Measurements from ENCODE around the gene NT5DC2.
"Not testable (repeated sequence)": the region's sequence is repeated elsewhere in the genome, so short reads cannot be mapped to it uniquely, and the experiment has no call there.

The NT5DC2 gene

DNA sequence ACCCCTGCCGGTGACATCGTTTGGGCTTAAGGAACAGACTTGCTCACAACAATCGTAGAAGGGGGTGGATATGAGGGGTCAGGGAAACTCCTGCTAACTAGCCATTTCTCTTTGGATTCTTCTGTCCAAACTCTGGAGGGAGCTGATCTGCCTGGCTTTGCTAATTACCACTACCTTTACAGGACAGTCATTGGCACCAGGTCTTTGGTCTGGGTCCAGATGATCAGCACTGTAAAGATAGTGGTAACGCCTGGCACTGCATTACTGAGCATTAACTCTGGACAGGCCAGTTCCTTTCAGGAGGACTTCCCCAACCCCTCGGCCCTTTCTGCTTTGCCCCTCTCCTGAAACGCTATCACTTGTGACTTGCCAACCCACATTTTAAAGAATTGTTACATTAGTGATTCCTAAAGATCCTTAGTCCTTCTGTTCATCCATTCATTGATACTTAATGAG is 3.5 kb upstream of the NT5DC2 start:
- DNase-seq (ENCODE audit: low read depth in 2 of 2) = no peak

DNA sequence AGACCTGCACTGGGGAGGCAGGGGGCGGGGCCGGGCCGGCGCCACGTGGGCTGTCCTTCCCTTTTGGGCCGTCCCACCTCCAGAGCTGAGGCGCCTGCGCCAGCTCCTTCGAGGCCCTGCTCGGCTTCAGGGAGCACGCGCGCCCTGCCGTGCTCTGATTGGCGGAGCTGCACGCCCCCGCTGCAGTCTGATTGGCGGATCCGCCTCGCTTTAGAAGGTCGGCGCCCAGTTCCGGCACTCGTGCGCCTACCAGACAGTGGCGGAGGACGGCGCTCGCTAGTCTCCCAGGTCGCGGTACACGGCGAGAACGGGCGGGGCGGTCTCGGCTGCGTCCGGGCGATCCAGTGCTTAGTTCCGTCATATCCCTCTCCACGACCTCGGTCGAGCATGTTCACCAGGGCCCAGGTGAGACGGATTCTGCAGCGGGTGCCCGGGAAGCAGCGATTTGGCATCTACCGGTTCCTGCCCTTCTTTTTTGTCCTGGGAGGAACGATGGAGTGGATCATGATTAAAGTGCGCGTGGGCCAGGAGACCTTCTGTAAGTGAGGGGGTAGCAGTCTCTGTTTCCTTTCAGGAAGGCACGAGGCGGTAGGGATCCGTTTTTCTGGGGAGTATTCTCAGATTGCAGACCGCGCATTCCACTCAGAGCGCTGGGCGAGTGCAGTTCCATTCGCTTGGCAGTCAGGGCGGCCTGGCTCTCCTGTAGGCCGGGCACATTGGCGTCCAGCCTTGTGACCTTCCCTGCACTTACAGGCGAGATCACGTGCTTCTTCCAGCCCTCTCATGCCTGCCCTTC is 2.9 kb upstream of the NT5DC2 start, which contains the start of gene UQCC5:
TSS of gene UQCC5 (plus strand) at position 237 of the 796 bp plus-strand sequence. CDS start at position 388, 151 bp downstream.
- DNase-seq (ENCODE audit: low read depth in 2 of 2) = peak; percentile 95 to 96

DNA sequence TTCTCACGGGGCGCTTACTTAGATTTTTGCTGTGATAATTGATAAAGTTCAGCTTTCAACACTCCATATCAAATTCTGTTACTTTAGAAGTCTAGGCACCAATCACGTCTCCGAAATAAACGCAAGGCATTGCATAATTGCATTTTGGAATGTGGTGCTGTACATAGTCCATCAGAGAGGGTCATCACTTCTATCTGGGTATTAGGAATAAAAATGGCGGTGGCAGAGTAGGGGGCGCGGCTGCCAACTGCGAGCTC is 2.4 kb upstream of the NT5DC2 start:
- no peak for DNase-seq (ENCODE audit: low read depth in 2 of 2)

DNA sequence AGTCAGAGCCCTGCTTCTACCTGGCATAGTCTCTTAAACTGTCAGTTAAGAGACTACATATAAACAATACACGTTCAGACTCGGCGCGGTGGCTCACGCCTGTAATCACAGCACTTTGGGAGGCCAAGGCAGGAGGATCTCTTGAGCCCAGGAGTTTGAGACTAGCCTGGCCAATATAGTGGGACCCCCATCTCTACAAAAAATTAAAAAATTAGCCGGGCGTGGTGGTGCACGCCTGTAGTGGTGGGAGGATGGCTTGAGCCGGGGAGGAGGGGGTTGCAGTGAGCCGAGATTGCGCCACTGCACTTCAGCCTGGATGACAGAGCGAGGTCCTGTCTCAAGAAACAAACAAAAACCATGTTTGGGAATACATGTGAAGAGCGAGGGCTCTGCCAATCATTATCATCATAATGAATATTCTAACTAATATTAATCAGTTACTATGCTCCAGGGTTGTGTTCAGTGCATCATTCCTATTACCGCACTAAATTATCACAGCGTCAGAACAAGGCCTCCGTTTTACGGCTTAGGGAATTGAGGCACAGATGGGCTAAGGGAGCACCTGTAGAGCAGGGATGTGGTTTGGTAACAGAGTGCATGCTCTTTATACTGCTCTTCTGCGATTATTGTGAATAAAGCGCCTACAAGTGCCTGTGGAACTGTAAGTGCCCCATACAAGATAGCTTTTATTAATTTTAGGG is 1.9 kb upstream of the NT5DC2 start:
- DNase-seq (ENCODE audit: low read depth in 2 of 2) = no peak

DNA sequence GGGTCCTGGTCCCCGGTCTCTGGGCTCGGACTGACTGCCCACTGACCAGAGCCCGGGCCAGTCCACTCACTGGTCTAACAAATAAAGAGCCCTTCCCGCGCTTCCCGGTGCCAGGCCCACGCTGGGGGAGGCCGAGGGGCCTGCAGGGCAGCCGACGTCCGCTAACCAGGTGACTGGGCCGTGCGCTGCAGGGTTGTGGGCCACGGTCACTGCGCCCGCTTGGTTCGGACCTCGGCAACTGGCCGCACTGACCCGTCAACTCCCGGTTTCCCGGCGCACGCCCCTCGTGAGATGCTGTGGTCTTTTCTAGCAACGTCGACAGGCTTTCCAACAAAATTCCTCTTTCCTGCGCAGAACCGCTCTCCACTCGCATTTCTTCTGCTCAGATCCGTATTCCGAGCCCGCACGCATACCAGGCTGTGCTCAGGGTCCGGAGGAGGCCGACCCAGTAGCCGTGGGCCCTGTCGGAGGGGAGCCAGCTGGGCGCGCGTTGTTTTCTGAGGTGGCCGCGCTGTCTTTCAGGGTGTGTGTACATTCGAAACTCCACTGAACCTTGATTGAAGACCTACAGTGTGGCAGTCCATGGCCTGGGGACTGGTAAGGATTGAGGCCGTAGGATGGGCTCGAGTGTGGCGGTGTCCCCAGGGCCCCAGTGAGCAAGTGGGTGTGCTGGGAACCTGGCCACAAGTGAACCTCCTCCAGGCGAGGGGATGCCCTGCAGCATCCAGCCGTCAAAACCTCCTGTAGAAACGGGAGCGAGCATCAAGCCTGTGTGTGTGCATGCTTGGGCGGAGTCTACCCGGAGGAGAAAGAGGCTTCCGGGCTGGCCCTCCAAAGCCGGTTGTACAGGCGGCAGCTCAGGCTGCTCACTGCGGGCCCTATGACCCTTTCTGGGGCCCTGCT is 875 bp upstream of the NT5DC2 start:
- no peak for DNase-seq (ENCODE audit: low read depth in 2 of 2)

DNA sequence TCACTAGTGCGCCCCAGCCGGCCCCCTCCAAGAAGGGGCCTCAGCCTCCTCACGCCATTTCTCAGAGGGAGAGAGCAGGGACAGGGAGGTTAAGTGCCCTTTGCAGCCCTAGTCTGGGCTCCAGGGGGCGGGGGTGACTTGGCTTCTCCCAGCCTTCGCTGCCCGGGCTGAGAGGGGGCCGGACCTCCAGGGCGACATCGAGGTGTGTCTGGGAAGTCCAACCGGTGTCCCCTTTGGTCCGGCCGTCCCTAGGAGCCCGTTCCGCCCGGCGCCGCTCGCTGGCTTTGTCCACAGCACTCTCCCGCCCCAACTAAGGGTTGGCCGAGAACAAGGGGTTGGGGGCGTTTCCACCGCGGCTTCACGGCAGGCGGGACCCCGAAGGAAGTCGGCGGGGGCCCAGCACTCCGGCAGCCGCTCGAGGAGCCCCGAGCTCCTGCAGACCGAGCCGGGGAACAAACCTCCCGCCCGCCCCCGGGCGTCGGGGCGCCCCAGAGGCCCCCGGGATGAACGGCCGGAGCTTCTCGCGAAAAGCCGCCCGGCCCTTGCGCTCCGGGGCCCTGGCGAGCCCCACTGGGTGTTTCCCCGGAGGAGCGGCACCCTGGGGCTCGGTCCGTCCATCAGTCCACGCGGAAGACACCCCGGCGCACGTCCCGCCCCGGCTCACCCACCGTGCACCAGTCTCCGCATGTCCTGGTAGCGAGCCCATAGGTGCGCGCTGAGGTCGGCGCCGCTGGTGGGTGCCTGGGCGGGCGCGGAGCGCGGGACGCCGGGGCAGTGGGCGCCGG is 627 bp downstream of the NT5DC2 start:
- DNase-seq (ENCODE audit: low read depth in 2 of 2) = no peak

DNA sequence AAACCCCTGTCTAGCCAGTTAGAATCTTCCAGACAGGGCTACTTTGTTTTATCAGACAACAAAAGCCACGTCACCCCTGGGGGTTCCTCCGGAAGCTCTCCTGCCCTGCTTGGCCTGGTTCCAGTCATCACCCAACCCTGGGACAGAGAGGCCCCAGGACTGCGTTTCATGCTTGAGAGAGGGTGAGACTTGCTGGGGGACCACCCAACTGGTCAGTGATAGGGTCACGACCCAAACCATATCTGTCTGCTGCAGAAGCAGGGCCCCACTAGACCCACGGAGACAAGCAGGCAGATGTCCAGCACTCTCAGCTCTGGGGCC is 1.2 kb downstream of the NT5DC2 start:
- no peak for DNase-seq (ENCODE audit: low read depth in 2 of 2)

DNA sequence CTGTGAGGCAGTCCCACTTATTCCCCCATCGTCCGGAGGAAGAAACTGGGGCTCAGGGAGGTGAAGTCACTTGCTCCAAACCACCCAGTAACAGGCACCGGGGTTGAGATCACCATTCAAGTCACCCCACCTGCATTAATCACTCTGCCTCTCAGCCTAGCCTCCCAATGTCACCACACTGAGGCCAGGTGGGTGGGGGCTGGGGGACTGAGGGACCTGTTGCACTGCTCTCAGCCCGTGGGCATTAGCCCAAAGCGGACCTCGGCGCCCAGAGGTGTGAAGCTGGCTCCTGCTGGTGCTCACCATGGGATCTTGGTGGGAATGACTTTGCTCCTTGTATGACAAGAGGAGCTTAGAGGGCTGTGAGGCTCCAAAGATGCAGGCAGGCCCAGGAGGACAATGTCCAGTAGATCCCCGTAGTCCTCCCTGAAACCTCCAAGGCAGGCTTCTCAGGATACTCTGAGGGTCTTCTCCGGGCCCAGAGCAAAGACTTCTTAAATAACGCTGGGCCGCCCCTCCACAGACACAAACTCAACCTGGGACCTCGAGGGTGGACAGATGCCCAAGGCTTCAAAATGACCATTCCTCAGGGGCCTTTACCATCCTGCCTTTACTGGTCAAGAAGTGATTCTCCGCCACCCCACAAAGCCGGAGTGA is 1.7 kb downstream of the NT5DC2 start:
- no peak for DNase-seq (ENCODE audit: low read depth in 2 of 2)

DNA sequence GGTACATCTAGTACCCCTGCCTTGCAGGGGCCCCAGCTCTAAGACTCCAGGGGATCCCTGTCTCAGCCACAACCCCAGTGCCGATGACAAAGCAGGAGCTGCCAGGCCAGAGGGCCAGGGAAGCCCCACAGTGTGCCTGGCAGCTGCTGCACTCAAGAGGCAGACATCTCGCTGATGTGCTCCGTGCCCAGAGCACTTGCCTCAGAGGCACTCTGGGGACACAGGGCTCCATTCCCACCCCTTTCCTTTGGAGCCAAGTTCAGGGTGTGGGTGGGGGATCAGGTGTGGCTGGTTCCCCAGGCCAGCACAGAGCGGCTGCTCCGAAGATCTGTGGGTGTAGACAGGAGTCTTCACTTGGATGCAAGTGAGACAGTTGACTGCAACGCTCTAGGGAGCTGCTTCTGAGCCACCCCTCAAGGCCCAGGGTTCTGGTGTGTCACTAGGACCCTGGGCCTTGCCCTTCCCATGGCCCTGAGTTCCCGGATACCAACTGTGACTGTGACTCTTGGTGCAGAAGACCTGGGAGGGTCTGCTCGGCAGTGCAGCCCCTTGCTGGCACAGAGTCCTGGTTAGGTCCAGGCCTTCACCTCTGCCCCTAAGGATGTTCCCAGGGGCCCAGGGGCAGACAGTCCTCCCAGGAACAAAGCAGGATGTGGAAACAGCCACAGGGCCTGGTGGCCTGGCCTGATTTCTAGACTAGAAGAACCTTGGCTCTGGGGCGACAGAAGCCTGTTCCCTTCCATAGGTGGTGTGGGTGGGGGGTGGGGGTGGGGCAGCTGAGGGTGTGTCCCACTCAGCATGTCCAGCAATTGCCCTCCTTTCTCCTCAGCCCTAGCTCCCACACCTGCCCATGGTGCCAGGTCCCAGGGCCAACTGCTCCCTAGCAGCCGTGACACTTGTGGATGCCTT is 2.5 kb downstream of the NT5DC2 start:
- DNase-seq (ENCODE audit: low read depth in 2 of 2) = no peak

DNA sequence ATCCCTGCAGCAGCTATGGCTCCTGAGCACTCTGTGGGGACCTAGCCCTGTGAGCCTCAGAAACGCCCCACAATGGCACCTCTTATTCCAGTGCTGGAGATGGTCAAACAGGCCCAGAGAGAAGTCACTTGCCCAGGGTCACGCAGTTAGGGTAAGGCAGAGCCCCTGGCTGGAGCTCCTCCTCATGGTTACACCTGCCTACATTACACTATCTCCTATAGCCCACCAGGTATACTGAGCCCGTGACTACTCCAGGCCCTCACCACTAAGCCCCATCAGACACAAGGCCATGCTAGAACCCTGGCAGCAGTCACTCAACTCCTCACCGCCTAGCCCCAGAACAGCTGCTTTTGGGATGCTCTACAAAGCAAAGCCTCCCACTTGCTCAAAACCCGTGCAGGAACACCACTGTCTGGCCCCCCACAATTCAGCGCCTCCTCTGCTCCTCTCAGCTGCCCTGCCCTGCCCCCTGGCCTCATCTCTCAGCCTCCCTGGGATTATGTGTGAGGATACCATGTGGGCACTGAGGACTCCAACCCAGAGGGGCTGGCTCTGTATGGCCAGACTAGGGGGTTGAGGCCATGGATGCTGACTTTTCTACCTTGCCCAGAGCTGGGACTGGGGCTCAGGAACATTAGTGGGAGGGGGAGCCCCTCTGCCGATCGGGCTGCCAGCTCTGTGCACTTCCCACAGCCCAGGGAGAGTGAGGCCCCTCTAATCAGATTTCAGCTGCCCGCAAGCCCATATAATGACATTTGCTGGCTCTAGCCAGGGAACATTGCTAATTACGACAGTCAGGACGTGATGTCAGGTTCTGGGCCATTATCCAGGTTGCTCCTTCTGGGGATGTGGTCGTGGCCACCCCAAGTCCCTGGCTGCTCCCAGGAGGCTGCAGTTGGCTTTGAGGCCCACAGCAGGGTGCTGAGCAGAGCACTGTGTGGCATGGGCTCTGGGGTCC is 4.0 kb downstream of the NT5DC2 start:
- no peak for DNase-seq (ENCODE audit: low read depth in 2 of 2)

DNA sequence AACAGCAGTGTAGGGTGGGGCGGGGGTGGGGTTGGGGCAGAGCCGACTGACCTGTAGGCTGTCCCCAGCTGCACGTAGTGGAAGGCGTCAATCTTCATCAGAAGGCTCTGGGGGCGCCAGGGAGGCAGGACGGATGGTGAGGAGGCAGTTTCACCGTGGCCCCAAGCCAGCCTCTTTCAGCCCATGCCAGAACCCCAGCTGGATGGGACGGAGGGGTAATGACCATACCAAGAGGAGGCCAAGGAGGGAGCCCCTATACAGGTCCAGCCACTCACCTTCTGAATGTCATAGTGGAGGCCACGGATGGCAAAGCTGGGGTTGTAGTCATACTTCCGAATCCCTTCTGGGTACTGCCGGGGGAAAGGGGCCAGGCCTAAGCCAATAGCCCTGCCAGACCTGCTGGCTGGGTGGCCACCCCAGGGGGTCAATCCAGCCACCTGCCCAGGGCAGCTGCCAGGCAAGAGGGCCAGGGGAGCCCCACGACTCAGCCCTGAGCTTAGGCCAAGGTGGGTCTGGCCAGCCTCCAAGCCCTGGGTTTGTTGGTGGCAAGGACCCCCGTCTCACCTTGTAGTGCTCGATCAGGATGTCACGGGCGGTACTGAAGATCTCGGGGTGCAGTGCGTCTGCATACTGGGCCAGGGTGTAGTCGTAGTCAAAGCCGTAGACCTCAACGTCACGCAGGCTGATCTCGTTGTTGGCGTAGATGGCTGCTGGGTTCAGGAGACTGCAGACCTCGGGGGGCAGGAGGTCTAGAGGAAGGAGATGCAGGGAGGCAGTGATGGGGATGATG is 4.9 kb downstream of the NT5DC2 start:
- no peak for DNase-seq (ENCODE audit: low read depth in 2 of 2)

DNA sequence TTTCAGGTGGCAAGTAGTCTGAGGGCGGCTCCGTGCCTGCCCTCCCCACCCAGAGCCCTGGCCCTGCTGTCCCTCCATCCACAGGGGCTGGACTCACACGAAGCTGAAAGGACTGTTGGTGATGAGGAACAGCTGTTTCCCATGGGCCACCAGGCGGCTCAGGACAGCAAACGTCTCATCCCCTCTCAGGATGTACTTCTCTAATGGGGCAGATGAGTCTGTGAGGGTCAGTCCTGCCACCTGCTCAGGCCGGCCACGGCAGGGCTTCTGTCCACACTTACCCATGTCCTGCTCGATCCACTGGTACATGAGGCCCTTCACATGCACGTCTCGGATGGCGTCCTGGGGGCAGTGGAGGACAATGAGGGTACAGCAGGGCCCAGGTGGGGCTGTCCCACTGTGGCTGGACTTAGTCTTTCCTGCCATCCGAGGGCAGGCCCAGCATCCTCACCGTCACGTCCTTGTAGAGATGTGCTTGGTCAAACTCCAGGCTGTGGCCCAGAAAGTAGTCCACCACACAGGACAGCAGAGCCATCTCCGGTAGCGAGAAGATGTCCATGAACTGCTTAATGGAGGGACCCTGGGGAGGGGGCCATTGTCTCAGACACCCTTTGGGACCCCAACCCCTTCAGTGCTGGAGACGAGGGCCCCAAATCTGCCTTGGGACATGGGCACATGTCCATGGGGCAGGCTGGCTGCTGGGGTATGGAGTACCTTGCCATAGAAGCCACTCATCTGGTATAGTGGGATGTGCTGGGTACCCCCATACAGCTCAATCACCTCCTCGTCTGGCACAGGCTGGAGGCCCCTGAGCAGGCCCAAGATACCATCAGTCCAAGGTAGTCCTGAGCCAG is 5.7 kb downstream of the NT5DC2 start:
- DNase-seq (ENCODE audit: low read depth in 2 of 2) = no peak

DNA sequence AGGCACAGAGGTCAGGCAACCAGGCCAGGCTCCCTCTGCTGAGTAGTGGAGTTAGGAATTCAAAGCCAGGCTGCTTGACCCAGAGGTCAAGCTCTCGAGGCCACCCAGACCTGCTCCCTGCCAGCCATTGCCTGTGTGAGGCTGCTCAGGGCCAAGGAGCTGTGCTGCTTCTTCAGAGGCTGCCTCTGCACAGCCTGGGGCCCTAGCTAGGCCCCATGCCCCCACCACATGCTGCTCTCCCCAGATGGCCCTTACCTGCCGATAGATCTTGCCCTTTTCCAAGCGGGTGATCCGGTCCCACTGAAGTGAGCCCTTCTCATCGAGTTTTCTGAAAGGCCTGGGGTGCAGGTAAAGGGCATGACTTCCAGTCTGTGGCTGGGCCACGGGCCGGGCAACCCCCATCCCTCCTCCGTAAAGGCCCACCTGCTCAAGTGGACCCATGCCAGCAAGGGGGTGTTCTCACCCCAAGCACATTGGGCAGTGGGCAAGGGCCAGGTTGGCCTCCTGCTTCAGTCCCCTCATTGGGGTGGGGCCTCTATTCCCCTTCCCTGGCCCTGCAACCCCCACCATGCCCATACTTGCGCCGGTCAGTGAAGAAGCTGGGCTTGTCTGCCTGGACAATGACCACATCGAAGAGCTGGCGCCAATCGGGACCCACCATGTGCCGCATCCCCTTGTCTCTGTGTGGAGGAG is 6.5 kb downstream of the NT5DC2 start:
- DNase-seq (ENCODE audit: low read depth in 2 of 2) = no peak

DNA sequence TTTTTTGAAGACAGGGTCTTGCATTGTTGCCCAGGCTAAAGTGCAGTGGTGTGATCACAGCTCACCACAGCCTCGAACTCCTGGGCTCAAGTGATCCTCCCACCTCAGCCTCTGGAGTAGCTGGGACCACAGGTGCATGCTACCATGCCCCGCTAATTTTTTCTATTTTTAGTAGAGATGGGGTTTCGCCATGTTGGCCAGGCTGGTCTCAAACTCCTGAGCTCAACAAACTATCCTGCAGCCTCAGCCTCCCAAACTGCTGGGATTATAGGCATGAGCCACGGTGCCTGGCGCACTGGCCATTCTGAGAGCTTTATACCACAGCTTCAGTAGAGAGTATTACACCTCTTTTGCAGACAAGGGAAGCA is 7.0 kb downstream of the NT5DC2 start:
- DNase-seq (ENCODE audit: low read depth in 2 of 2) = not testable (repeated sequence)

DNA sequence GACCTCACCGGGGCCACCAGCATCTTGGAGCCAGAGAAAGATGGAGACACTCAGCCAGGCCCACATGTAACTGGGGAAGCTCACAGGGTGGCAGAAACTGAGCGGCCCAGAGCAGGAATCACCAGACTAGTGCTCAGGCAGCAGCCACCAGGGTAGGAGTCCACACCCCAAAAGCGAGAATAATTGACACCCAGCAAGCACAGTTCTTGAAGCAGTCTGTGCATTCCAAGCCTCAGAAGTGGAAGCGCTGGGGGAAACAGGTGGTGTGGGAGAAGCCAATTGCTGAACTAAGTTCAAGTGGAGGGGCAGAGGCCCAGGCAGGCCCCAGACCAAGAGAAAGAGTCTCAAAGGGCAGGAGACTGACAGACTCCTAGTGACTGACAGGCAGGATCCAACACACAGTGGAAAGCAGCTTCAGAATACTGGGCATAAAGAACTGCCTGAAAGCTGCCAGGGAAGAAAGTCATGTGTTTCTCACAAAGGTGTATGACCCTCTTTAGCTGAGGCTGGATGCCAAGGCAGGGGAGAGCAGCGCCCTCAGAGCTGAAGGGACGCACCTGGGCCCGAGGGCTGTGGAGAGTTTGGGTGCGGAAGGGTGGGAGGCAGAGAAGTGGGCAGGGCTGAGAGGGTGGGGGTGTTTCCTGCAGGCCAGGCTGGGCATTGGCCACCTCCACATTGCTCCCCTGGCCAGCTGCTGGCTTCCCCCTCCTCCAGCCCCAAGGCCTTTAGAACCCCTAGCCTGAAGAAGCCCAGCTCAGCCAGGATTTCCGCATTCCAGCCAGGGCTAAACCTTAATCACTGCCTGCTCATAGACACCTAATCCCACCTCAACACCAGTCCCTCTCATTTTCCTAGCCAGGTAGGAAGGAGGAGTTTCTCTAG is 7.7 kb downstream of the NT5DC2 start:
- DNase-seq (ENCODE audit: low read depth in 2 of 2) = no peak
